MM.1S (cell line): Measurements from ENCODE around the gene EFNA2.
A peak's percentile ranks its signal among the peaks of the same experiment; 100 is the strongest.

Source experiments
- DNase-seq: peaks from one replicate; pipeline ENCODE4 v3.0.0-alpha.2; 2015
- H2AFZ ChIP-seq: fragments of 300-600 bp; sonication (generic); 2 replicates; pipeline ENCODE4 v1.6.0; 2016; ENCODE audit warnings: antibody characterized with exemption, low read length
- H3F3A ChIP-seq: fragments of 300-600 bp; sonication (generic); 2 replicates; pipeline ENCODE4 v1.6.1; 2016; ENCODE audit warnings: mild to moderate bottlenecking, antibody characterized with exemption, low read length, moderate library complexity, mixed read lengths; ENCODE audit not compliant: insufficient read depth
- H3K27ac ChIP-seq: fragments of 300-600 bp; sonication (generic); 2 replicates; pipeline ENCODE4 v1.5.1; 2016; ENCODE audit warnings: mild to moderate bottlenecking, low read length
- H3K27me3 ChIP-seq: fragments of 300-600 bp; sonication (generic); replicated peaks from 2 replicates; pipeline ENCODE4 v1.6.0; 2016; ENCODE audit warnings: low read length; ENCODE audit not compliant: insufficient read depth
- H3K36me3 ChIP-seq: fragments of 300-600 bp; sonication (generic); replicated peaks from 2 replicates; pipeline ENCODE4 v1.6.1; 2016; ENCODE audit warnings: mild to moderate bottlenecking, low read length, mixed read lengths; ENCODE audit not compliant: insufficient read depth
- H3K4me1 ChIP-seq: fragments of 300-600 bp; sonication (generic); 2 replicates; pipeline ENCODE4 v1.6.1; 2016; ENCODE audit warnings: low read length, mixed read lengths
- H3K4me2 ChIP-seq: fragments of 300-600 bp; sonication (generic); 2 replicates; pipeline ENCODE4 v1.6.0; 2016; ENCODE audit warnings: low read depth, low read length
- H3K4me3 ChIP-seq: fragments of 300-600 bp; sonication (generic); 2 replicates; pipeline ENCODE4 v1.5.1; 2016; ENCODE audit warnings: low read length, mixed read lengths
- H3K79me2 ChIP-seq: fragments of 300-600 bp; sonication (generic); 2 replicates; pipeline ENCODE4 v1.6.1; 2016; ENCODE audit warnings: mixed run types, low read length, mixed read lengths
- H3K9ac ChIP-seq: fragments of 300-600 bp; sonication (generic); 2 replicates; pipeline ENCODE4 v1.6.1; 2016; ENCODE audit warnings: low read length, mixed read lengths
- H3K9me2 ChIP-seq: fragments of 300-600 bp; sonication (generic); replicated peaks from 2 replicates; pipeline ENCODE4 v1.6.1; 2016; ENCODE audit warnings: mild to moderate bottlenecking, low read length, mixed read lengths; ENCODE audit not compliant: insufficient read depth
- H3K9me3 ChIP-seq: fragments of 300-600 bp; sonication (generic); replicated peaks from 2 replicates; pipeline ENCODE4 v1.6.1; 2016; ENCODE audit warnings: mild to moderate bottlenecking, low read length, mixed read lengths; ENCODE audit not compliant: insufficient read depth
- H4K20me1 ChIP-seq: fragments of 300-600 bp; sonication (generic); 2 replicates; pipeline ENCODE4 v1.6.1; 2016; ENCODE audit warnings: mild to moderate bottlenecking, low read length, moderate library complexity, mixed read lengths; ENCODE audit not compliant: insufficient read depth
- EZH2 ChIP-seq: fragments of 300-600 bp; sonication (generic); optimal IDR thresholded peaks from 2 replicates; pipeline ENCODE3; 2017; ENCODE audit warnings: low read depth, mild to moderate bottlenecking, antibody characterized with exemption, low read length, mixed read lengths
- EZH2phosphoT487 ChIP-seq: fragments of 300-600 bp; sonication (generic); IDR thresholded peaks from 2 replicates; pipeline ENCODE4 v1.6.1; 2018; ENCODE audit warnings: antibody characterized with exemption, low read length
- TF ChIP-seq, protein P1 (sequence below): fragments of 300-600 bp; sonication (generic); IDR thresholded peaks from 2 replicates; pipeline ENCODE4 v1.5.1; 2016; ENCODE audit warnings: antibody characterized with exemption, low read length, mixed read lengths

EFNA2 gene

DNA sequence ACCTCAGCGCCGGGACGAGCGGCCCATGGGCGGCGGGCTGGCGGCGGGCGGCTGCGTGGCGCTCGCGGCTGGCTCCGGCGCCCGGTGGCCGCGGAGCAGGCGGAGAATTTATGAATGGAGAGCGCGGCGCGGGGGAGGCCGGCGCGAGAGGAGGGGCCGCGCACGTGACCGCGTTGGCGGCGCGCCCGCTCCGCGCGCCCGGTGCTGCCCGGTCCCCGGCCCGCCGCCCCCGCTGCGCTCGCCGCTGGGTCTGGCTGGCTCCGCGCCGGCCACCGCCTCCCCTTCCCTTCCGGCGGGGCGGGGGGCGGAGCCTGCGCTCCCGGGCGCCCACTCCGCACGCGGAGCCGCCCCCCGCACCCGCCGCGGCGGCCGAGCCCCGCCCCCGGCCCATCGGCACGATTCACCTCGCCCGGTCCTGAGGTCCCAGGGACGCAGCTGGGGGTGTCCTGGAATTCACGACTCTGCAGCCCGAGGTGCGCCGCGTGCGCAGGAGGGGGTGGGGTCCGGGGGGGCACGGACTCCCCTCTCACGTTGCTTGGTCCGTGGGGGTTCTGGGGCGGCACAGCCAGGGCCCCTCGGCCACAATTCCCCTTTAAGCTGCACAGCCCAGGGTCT lies 47.8 kb upstream of the EFNA2 start, which contains the start of gene CBARP:
Gene CBARP, minus strand, starts transcription at position 252 of the 615 bp plus-strand sequence. CDS start 1,905 bp downstream, outside the sequence.
- Histone ChIP-seq H3K9me2 (no peaks in the 10 kb centered on the region), H4K20me1 (no peaks in the 10 kb centered on the region), H3K4me1 (peaks cover 7% of the 10 kb centered on the region), H3F3A (peaks cover 23% of the 10 kb centered on the region), H3K4me2 (peak within 1 kb of the TSS; percentile 27; the same call in 1 of the 2 replicates), H3K27me3 (peaks cover 65% of the 10 kb centered on the region), H3K79me2 (peaks cover 12% of the 10 kb centered on the region), H3K36me3 (no peaks in the 10 kb centered on the region), H3K4me3 (peak within 1 kb of the TSS; percentile 17; the same call in 1 of the 2 replicates), H3K9ac (no peak within 1 kb of the TSS), H3K27ac (no peak within 1 kb of the TSS), H3K9me3 (no peaks in the 10 kb centered on the region), H2AFZ (no peak within 1 kb of the TSS)
- TF ChIP-seq EZH2 (no peak), EZH2phosphoT487 (no peak)
- TF ChIP-seq, protein P1, sequence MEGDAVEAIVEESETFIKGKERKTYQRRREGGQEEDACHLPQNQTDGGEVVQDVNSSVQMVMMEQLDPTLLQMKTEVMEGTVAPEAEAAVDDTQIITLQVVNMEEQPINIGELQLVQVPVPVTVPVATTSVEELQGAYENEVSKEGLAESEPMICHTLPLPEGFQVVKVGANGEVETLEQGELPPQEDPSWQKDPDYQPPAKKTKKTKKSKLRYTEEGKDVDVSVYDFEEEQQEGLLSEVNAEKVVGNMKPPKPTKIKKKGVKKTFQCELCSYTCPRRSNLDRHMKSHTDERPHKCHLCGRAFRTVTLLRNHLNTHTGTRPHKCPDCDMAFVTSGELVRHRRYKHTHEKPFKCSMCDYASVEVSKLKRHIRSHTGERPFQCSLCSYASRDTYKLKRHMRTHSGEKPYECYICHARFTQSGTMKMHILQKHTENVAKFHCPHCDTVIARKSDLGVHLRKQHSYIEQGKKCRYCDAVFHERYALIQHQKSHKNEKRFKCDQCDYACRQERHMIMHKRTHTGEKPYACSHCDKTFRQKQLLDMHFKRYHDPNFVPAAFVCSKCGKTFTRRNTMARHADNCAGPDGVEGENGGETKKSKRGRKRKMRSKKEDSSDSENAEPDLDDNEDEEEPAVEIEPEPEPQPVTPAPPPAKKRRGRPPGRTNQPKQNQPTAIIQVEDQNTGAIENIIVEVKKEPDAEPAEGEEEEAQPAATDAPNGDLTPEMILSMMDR: no peak
- DNase-seq: no peak

DNA sequence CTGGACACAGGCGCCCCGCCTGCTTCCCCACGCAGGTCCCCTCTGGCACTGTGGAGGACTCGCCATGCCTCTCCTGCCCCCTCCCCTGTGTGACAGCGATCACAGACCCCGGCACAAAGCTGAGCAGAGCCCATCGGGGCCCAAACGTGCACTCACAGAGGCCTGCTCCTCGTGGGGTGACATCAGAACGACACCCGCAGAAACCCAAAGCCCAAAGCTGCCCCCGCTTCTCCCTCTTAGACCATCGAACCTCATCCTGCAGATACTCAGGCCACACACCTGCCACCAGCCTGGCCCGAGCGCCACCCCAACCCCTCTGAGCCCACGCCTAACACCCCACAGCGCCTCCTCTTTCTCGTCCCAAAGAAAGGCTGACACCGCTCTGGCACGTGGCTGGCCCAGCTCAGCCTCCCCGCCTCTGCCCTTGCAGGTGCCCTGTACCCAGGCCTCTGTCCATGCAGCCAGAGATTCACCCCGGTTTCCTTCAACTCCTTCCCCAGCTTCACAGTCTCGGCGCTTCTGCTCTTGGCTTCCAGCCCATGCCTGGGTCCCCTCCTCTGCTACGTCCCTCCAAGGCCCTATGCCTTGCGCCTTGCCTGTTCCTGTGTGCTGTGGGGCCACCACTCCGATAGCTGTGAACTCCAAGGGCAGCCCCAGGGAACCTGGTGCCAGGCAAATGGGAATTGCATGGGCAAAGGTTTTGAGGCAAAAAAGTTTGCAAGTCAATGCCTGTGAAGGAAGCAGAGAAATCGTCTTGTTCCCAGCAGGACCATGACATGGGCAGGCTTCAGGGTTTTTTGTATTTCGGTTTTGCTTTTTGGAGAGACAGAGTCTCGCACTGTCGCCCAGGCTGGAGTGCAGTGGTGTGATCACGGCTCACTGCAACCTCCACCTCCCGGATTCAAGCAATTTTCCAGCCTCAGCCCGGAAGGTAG lies 47.0 kb upstream of the EFNA2 start:
- H2AFZ ChIP-seq: no peak overlapping the region
- no peak for TF ChIP-seq EZH2
- TF ChIP-seq, protein P1: no peak
- no peak for TF ChIP-seq EZH2phosphoT487
- no peak for DNase-seq
- H3F3A ChIP-seq: peaks cover 24% of the 10 kb centered on the region
- peaks cover 19% of the 10 kb centered on the region for H3K79me2 ChIP-seq
- H3K27me3 ChIP-seq: peaks cover 57% of the 10 kb centered on the region
- H3K36me3 ChIP-seq: no peaks in the 10 kb centered on the region
- no peaks in the 10 kb centered on the region for H3K9me3 ChIP-seq
- H4K20me1 ChIP-seq: no peaks in the 10 kb centered on the region
- H3K4me1 ChIP-seq: peaks cover 7% of the 10 kb centered on the region
- no peaks in the 10 kb centered on the region for H3K9me2 ChIP-seq
- H3K9ac ChIP-seq: no peak overlapping the region
- no peak overlapping the region for H3K4me3 ChIP-seq
- H3K4me2 ChIP-seq: no peak overlapping the region
- no peak overlapping the region for H3K27ac ChIP-seq

DNA sequence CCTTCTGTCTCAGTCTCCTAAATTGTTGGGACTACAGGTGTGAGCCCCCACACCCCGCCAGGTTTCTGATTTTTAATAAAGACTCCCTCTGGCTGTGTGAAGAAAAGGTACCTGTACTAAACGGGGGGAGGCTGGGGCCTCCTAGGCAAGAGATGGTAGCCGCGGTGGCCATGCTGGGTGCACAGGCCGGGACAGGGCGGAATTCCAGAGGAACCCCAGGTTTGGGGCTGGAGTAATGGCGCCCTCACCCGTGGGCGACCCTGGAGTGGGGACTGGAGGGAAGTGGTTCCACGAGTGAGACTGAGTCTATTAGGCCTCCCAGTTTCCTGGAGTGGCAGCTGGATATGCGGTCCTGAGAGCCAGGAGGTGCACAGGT lies 46.3 kb upstream of the EFNA2 start:
- Histone ChIP-seq H3K9me2 (no peaks in the 10 kb centered on the region), H4K20me1 (no peaks in the 10 kb centered on the region), H3K9ac (no peak overlapping the region), H3K4me1 (peaks cover 14% of the 10 kb centered on the region), H3K4me2 (no peak overlapping the region), H3K27ac (no peak overlapping the region), H3F3A (peaks cover 30% of the 10 kb centered on the region), H3K4me3 (no peak overlapping the region), H3K79me2 (peaks cover 26% of the 10 kb centered on the region), H3K36me3 (no peaks in the 10 kb centered on the region), H3K9me3 (no peaks in the 10 kb centered on the region), H2AFZ (no peak overlapping the region), H3K27me3 (peaks cover 49% of the 10 kb centered on the region)
- no peak for DNase-seq
- TF ChIP-seq EZH2phosphoT487: no peak
- no peak for TF ChIP-seq EZH2
- TF ChIP-seq, protein P1: no peak
